HEK293 (cell line): ENCODE measurements around the gene MERTK.

ENCODE experiments used
- CTCF ChIA-PET: fragments of 350-600 bp; formaldehyde crosslinking; extraction: SDS; loops from one replicate; lab custom pipeline; 2021; ENCODE audit warnings: antibody characterized with exemption; lab: Yijun Ruan, JAX
- POLR2A ChIA-PET: fragments of 300-600 bp; formaldehyde crosslinking; extraction: SDS; loops from one replicate; lab custom pipeline; 2020; ENCODE audit warnings: antibody characterized with exemption, inconsistent platforms; lab: Yijun Ruan, JAX
- H3K27ac ChIP-seq: fragments of 200-500 bp; sonication (Bioruptor generic); 2 replicates; pipeline ENCODE4 v1.5.1; 2014; ENCODE audit warnings: low read depth, low read length, control low read depth, inconsistent platforms; ENCODE audit errors: extremely low read depth
- H3K36me3 ChIP-seq, 2 experiments: fragments of 200-500 bp in 1 of 2; sonication (Bioruptor generic) in 1 of 2; 1 replicate in 1 of 2; 2 replicates in 1 of 2; pipeline ENCODE4 v1.5.1; 2014 to 2017; ENCODE audit warnings: inconsistent platforms in 2 of 2, low read length in 2 of 2; ENCODE audit not compliant: control insufficient read depth in 2 of 2, insufficient read depth in 1 of 2
- H3K4me1 ChIP-seq: fragments of 200-500 bp; sonication (Bioruptor generic); 2 replicates; pipeline ENCODE4 v1.5.1; 2014; ENCODE audit warnings: mild to moderate bottlenecking, low read length, inconsistent platforms; ENCODE audit not compliant: control insufficient read depth, insufficient read depth
- H3K4me3 ChIP-seq: 2 replicates; pipeline ENCODE4 v1.5.1; 2011; ENCODE audit warnings: low read depth, mild to moderate bottlenecking, control low read depth, low read length, moderate library complexity
- H3K9me3 ChIP-seq: fragments of 200-500 bp; sonication (Bioruptor generic); 2 replicates; pipeline ENCODE4 v1.5.1; 2014; ENCODE audit warnings: low read depth, low read length, inconsistent platforms; ENCODE audit not compliant: control insufficient read depth, insufficient read depth
- BCL6B ChIP-seq: fragments of 450-650 bp; formaldehyde crosslinking; IDR thresholded peaks from 2 replicates; pipeline ENCODE4 v1.5.1; 2017; ENCODE audit warnings: missing biosample characterization, missing genetic modification characterization
- FEZF1 ChIP-seq: fragments of 450-650 bp; formaldehyde crosslinking; IDR thresholded peaks from 2 replicates; pipeline ENCODE4 v1.5.1; 2016; ENCODE audit warnings: missing biosample characterization, missing genetic modification characterization
- GFI1B ChIP-seq: fragments of 450-650 bp; formaldehyde crosslinking; IDR thresholded peaks from 2 replicates; pipeline ENCODE4 v1.5.1; 2016; ENCODE audit warnings: missing biosample characterization, missing genetic modification characterization
- ZNF140 ChIP-seq: fragments of 450-650 bp; formaldehyde crosslinking; IDR thresholded peaks from 2 replicates; pipeline ENCODE4 v1.5.1; 2016; ENCODE audit warnings: missing biosample characterization, missing genetic modification characterization
- ZNF157 ChIP-seq: fragments of 450-650 bp; formaldehyde crosslinking; IDR thresholded peaks from 2 replicates; pipeline ENCODE4 v1.5.1; 2016; ENCODE audit warnings: missing biosample characterization, missing genetic modification characterization
- ZNF18 ChIP-seq: fragments of 450-650 bp; formaldehyde crosslinking; IDR thresholded peaks from 2 replicates; pipeline ENCODE4 v1.5.1; 2016; ENCODE audit warnings: missing biosample characterization, missing genetic modification characterization
- ZNF324 ChIP-seq: fragments of 450-650 bp; formaldehyde crosslinking; IDR thresholded peaks from 2 replicates; pipeline ENCODE4 v1.5.1; 2016; ENCODE audit warnings: missing biosample characterization, missing genetic modification characterization
- ZNF335 ChIP-seq: fragments of 450-650 bp; formaldehyde crosslinking; conservative IDR thresholded peaks from 2 replicates; pipeline ENCODE4 v1.5.1; 2016; ENCODE audit warnings: missing biosample characterization, missing genetic modification characterization
- ZNF501 ChIP-seq: fragments of 450-650 bp; formaldehyde crosslinking; IDR thresholded peaks from 2 replicates; pipeline ENCODE4 v1.5.1; 2016; ENCODE audit warnings: missing biosample characterization, missing genetic modification characterization
- ZNF518A ChIP-seq: fragments of 450-650 bp; formaldehyde crosslinking; conservative IDR thresholded peaks from 2 replicates; pipeline ENCODE4 v1.5.1; 2016; ENCODE audit warnings: low read depth, missing biosample characterization, missing genetic modification characterization
- ZNF530 ChIP-seq: fragments of 450-650 bp; formaldehyde crosslinking; IDR thresholded peaks from 2 replicates; pipeline ENCODE4 v1.5.1; 2016; ENCODE audit warnings: low read depth, missing biosample characterization, missing genetic modification characterization
- ZNF548 ChIP-seq: fragments of 450-650 bp; formaldehyde crosslinking; IDR thresholded peaks from 2 replicates; pipeline ENCODE4 v1.5.1; 2016; ENCODE audit warnings: missing biosample characterization, missing genetic modification characterization
- ZNF558 ChIP-seq: fragments of 450-650 bp; formaldehyde crosslinking; IDR thresholded peaks from 2 replicates; pipeline ENCODE4 v1.5.1; 2016; ENCODE audit warnings: missing biosample characterization, missing genetic modification characterization
- ZNF626 ChIP-seq: fragments of 450-650 bp; sonication (Bioruptor Pico); formaldehyde crosslinking; IDR thresholded peaks from 2 replicates; pipeline ENCODE4 v1.5.1; 2018; ENCODE audit warnings: missing biosample characterization, missing genetic modification characterization, inconsistent platforms
- ZNF768 ChIP-seq: fragments of 450-650 bp; formaldehyde crosslinking; IDR thresholded peaks from 2 replicates; pipeline ENCODE4 v1.5.1; 2018; ENCODE audit warnings: missing biosample characterization, mild to moderate bottlenecking, missing genetic modification characterization
- ZXDB ChIP-seq: fragments of 450-650 bp; formaldehyde crosslinking; IDR thresholded peaks from 2 replicates; pipeline ENCODE4 v1.5.1; 2016; ENCODE audit warnings: missing biosample characterization, missing genetic modification characterization
- TF ChIP-seq, protein P1 (sequence below): fragments of 450-650 bp; formaldehyde crosslinking; IDR thresholded peaks from 2 replicates; pipeline ENCODE4 v1.5.1; 2017; ENCODE audit warnings: missing biosample characterization, missing genetic modification characterization
- TF ChIP-seq, protein P2 (sequence below): fragments of 450-650 bp; formaldehyde crosslinking; IDR thresholded peaks from 2 replicates; pipeline ENCODE4; 2016; ENCODE audit warnings: missing biosample characterization, missing genetic modification characterization
- TF ChIP-seq, protein P3 (sequence below): fragments of 450-650 bp; formaldehyde crosslinking; IDR thresholded peaks from 2 replicates; pipeline ENCODE4 v1.5.1; 2017; ENCODE audit warnings: missing biosample characterization, missing genetic modification characterization

The MERTK gene

DNA sequence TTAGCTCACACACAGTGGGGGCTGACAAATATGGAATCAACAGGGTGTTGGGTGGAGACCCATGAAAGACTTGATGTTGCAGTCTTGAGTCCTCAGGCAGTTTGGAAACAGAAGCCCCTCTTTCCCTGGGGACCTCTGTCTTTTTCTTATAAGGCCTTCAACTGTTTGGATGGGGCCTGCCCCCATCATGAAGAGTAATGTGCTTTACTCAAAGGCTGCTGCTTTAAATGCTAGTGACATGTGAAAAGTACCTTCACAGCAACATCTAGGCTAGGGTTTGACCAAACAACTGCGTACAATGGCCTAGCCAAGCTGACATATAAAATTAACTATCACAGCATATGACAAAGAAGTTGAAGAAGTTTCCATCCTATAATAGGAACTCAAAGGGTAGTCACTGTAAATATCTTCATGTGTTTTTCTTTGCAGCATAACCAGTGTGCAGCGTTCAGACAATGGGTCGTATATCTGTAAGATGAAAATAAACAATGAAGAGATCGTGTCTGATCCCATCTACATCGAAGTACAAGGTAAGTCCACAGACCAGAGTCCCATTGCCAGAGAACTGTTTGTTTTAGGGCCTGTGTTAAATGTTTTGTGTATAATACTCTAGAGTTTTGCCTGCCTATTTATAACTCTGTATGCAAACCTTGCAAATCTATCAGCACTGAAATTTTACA lies 46.3 kb downstream of the MERTK start (continued):
- TF ChIP-seq, protein P1, sequence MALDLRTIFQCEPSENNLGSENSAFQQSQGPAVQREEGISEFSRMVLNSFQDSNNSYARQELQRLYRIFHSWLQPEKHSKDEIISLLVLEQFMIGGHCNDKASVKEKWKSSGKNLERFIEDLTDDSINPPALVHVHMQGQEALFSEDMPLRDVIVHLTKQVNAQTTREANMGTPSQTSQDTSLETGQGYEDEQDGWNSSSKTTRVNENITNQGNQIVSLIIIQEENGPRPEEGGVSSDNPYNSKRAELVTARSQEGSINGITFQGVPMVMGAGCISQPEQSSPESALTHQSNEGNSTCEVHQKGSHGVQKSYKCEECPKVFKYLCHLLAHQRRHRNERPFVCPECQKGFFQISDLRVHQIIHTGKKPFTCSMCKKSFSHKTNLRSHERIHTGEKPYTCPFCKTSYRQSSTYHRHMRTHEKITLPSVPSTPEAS (tag by site-specific recombination), result no peak
- TF ChIP-seq ZNF518A (tag by site-specific recombination), result no peak
- TF ChIP-seq, protein P2, sequence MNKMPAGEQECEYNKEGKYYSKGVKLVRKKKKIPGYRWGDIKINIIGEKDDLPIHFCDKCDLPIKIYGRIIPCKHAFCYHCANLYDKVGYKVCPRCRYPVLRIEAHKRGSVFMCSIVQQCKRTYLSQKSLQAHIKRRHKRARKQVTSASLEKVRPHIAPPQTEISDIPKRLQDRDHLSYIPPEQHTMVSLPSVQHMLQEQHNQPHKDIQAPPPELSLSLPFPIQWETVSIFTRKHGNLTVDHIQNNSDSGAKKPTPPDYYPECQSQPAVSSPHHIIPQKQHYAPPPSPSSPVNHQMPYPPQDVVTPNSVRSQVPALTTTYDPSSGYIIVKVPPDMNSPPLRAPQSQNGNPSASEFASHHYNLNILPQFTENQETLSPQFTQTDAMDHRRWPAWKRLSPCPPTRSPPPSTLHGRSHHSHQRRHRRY (tag by site-specific recombination), result no peak
- TF ChIP-seq ZNF335 (tag by site-specific recombination), result no peak
- TF ChIP-seq ZNF501 (tag by site-specific recombination), result no peak
- TF ChIP-seq, all 188 proteins: peak for 0

GRCh38 chr2:111945444-111946293 lies 47.3 kb downstream of the MERTK start:
- CTCF ChIA-PET, result interaction anchor here (0.6 to 1.5 kb wide), 3 partner anchors 25 to 103 kb away, joined by 3 to 7 read pairs (median 3); no protein-coding TSS in a partner anchor
- no peak overlapping the region for H3K27ac ChIP-seq
- POLR2A ChIA-PET, result no interaction called here
- H3K4me1 ChIP-seq, result no peaks in the 10 kb centered on the region; the same call in 1 of the 2 replicates
- H3K36me3 ChIP-seq, result peaks cover 0 to 30% of the 10 kb centered on the region in 2 experiments; a peak in 1 of 3 replicates
- no peak overlapping the region for H3K4me3 ChIP-seq
- no peak for TF ChIP-seq ZNF530 (tag by site-specific recombination)
- no peak for TF ChIP-seq ZNF626 (tag by site-specific recombination)
- TF ChIP-seq BCL6B (tag by site-specific recombination), result no peak
- TF ChIP-seq ZNF18 (tag by site-specific recombination), result no peak
- no peak for TF ChIP-seq ZNF324
- no peak for TF ChIP-seq ZNF548 (tag by site-specific recombination)
- no peak for TF ChIP-seq ZNF157 (tag by site-specific recombination)
- no peak for TF ChIP-seq GFI1B (tag by site-specific recombination)
- no peak for TF ChIP-seq ZNF768 (tag by site-specific recombination)
- TF ChIP-seq FEZF1, result no peak
- no peak for TF ChIP-seq ZXDB
- TF ChIP-seq ZNF140, result no peak
- TF ChIP-seq, protein P3, sequence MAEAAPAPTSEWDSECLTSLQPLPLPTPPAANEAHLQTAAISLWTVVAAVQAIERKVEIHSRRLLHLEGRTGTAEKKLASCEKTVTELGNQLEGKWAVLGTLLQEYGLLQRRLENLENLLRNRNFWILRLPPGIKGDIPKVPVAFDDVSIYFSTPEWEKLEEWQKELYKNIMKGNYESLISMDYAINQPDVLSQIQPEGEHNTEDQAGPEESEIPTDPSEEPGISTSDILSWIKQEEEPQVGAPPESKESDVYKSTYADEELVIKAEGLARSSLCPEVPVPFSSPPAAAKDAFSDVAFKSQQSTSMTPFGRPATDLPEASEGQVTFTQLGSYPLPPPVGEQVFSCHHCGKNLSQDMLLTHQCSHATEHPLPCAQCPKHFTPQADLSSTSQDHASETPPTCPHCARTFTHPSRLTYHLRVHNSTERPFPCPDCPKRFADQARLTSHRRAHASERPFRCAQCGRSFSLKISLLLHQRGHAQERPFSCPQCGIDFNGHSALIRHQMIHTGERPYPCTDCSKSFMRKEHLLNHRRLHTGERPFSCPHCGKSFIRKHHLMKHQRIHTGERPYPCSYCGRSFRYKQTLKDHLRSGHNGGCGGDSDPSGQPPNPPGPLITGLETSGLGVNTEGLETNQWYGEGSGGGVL, result no peak
- TF ChIP-seq ZNF558 (tag by site-specific recombination), result no peak
- TF ChIP-seq, all 188 proteins: peak for 0
- H3K9me3 ChIP-seq, result no peaks in the 10 kb centered on the region
